ENCODE results near the gene KIF21A. TPM values are rescaled to one million over a fixed set of nuclear protein-coding genes. Genes with fewer than 3 reads are reported as not detected.

KIF21A gene
- total RNA-seq, 3 donors from 2014 or later: 26.6 to 28.1 (median 27.4) TPM

- ATAC-seq (no peak), DNase-seq (no peak)
- Histone ChIP-seq H3K36me3 (ENCODE audit: low read depth) (no peaks in the 10 kb centered on the region), H3K4me3 (no peak overlapping the region), H3K4me1 (ENCODE audit: low read depth) (no peaks in the 10 kb centered on the region), H3K9me3 (no peaks in the 10 kb centered on the region)
- intact Hi-C loops (cut with DNase I, micrococcal nuclease): no loop called here
- TF ChIP-seq, protein P1, sequence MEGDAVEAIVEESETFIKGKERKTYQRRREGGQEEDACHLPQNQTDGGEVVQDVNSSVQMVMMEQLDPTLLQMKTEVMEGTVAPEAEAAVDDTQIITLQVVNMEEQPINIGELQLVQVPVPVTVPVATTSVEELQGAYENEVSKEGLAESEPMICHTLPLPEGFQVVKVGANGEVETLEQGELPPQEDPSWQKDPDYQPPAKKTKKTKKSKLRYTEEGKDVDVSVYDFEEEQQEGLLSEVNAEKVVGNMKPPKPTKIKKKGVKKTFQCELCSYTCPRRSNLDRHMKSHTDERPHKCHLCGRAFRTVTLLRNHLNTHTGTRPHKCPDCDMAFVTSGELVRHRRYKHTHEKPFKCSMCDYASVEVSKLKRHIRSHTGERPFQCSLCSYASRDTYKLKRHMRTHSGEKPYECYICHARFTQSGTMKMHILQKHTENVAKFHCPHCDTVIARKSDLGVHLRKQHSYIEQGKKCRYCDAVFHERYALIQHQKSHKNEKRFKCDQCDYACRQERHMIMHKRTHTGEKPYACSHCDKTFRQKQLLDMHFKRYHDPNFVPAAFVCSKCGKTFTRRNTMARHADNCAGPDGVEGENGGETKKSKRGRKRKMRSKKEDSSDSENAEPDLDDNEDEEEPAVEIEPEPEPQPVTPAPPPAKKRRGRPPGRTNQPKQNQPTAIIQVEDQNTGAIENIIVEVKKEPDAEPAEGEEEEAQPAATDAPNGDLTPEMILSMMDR (IDR thresholded peaks at IDR 0.05): no peak
Observed at GRCh38 chr12:39419471-39419870, 23.4 kb downstream of the KIF21A start.

GRCh38 chr12:39417916-39418315, 25.0 kb downstream of the KIF21A start:
- Histone ChIP-seq H3K4me1 (ENCODE audit: low read depth) (no peaks in the 10 kb centered on the region), H3K36me3 (ENCODE audit: low read depth) (no peaks in the 10 kb centered on the region), H3K9me3 (no peaks in the 10 kb centered on the region), H3K4me3 (no peak overlapping the region)
- TF ChIP-seq, protein P1 (IDR thresholded peaks at IDR 0.05): no peak
- intact Hi-C loops (cut with DNase I, micrococcal nuclease): no loop called here
- ATAC-seq: no peak
- DNase-seq: no peak

GRCh38 chr12:39413836-39414771, 28.8 kb downstream of the KIF21A start:
- H3K36me3 ChIP-seq (ENCODE audit: low read depth): no peaks in the 10 kb centered on the region
- H3K9me3 ChIP-seq: no peaks in the 10 kb centered on the region
- intact Hi-C loops (cut with DNase I, micrococcal nuclease): no loop called here
- TF ChIP-seq, protein P1 (IDR thresholded peaks at IDR 0.05): no peak
- ATAC-seq: no peak
- no peaks in the 10 kb centered on the region for H3K4me1 ChIP-seq (ENCODE audit: low read depth)
- no peak for DNase-seq
- H3K4me3 ChIP-seq: no peak overlapping the region

DNA sequence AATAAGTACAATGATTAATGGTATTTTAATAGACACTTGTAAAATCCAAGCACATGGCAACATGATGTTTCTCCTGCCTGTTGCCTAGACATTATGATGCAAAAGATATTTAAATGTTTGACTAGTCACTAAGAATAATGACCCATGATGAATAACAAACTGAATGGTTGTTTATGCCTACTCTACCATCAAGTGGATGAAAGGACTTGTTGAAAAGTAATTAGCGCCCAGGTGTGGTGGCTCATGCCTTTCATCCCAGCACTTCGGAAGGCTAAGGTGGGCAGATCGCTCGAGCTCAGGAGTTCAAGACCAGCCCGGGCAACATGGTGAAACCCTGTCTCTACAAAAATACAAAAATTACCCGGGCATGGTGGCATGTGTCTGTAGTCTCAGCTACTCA, 30.7 kb downstream of the KIF21A start:
- ATAC-seq (no peak), DNase-seq (no peak)
- Histone ChIP-seq H3K9me3 (no peaks in the 10 kb centered on the region), H3K4me3 (no peak overlapping the region), H3K4me1 (ENCODE audit: low read depth) (no peaks in the 10 kb centered on the region), H3K36me3 (ENCODE audit: low read depth) (no peaks in the 10 kb centered on the region)
- TF ChIP-seq, protein P1 (IDR thresholded peaks at IDR 0.05): no peak
- intact Hi-C loops (cut with DNase I, micrococcal nuclease): no loop called here

DNA sequence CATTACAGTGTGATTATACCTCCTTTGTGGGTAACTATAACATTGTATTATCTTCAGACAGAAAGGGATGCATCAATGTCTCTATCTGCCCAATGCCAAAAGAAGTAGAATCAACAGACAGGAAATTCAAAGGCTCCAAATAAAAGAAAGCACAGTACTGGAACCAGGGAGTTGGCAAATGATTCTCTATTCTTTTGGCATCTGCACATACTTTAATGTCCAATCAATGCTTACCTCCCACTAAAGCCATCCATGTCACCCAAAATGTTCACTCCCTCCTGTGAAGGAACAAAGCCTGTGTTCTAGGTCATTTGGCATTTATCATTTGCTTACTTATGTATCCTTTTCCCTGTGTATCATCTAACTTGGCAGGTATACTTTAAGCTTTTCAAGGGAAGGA, 36.7 kb downstream of the KIF21A start:
- no peaks in the 10 kb centered on the region for H3K4me1 ChIP-seq (ENCODE audit: low read depth)
- ATAC-seq: no peak
- intact Hi-C loops (cut with DNase I, micrococcal nuclease): no loop called here

More for the DNA sequence above, 36.7 kb downstream of the KIF21A start:
- TF ChIP-seq, protein P1 (IDR thresholded peaks at IDR 0.05): no peak
- DNase-seq: no peak
- Histone ChIP-seq H3K9me3 (no peaks in the 10 kb centered on the region), H3K4me3 (no peak overlapping the region), H3K36me3 (ENCODE audit: low read depth) (no peaks in the 10 kb centered on the region)
